Measurements from ENCODE around the gene PTPN14. TPM values are rescaled to one million over a fixed set of nuclear protein-coding genes. Genes with fewer than 3 reads are reported as not detected.

The PTPN14 gene
- polyA plus RNA-seq, 1 donor: 12.8 TPM

DNA sequence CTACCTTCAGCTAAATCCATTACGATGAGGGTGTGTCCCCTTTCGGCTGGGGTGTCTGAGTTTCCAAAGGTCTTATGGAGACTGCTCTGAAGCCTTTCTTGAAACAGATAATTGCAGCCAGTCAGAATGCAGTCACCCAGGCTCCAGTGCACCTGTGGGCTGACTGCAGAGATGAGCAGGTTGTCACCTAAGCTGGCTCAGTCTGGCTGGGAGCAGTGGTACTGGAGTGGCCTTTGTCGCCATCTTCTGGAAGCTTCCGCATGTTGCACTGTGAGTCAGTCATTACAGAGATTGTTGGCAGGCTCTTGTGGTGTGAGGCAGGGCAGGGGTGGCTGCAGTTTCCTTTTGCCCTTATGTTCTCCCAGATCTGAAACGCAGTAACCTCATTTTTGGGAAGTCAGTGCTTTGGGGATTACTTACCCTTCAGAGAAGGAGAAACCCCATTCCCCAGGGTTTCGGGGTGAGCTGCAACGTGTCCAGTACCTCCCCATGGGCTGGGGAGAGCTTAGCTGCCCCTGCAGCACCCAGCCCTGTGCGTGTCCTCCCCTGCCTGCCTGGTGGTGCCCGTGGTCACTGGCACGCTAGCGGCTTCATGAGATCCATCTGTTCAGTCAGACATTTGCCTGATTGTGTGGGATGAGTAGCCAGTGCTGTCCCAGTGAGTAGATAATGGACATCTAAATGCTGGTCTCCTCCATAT lies 222.5 kb downstream of the PTPN14 start:
- peak; percentile 76 for DNase-seq

DNA sequence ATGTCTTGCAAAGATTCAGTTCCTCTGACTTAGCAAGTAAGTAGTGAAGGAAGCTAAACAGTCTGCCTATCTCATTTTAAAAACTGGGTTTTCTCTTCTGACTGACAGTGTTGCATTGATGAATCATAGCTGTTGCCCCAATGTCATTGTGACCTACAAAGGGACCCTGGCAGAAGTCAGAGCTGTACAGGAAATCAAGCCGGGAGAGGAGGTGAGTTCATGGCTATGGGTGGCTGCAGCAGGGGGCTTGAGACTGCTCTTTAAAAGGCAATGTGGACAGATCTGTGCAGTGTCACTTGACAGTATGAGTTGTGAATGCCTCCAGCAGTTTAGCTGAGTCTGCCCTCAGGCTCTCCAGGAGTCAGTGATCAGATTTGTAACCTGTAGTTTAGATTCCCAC lies 223.9 kb downstream of the PTPN14 start:
- no peak for DNase-seq

DNA sequence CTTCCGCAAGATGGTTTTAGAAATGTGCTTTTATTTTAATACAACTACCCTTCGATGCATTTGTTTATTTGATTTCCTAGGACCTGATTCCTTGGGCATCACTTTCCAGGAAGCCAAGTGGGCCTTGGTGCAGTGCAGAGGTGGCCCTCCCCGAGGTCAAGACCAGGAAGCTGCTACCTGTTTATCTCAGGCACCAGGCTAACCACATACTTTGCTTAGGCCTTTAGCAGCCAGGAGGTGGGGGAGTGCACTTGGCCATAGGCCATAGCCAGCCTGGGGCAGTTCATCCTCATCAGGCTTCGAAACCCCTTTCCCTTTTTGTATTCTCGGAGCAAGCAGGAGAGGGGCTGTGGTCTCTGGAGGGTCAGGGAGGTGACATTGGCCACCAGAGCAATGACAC lies 225.0 kb downstream of the PTPN14 start:
- DNase-seq: no peak

DNA sequence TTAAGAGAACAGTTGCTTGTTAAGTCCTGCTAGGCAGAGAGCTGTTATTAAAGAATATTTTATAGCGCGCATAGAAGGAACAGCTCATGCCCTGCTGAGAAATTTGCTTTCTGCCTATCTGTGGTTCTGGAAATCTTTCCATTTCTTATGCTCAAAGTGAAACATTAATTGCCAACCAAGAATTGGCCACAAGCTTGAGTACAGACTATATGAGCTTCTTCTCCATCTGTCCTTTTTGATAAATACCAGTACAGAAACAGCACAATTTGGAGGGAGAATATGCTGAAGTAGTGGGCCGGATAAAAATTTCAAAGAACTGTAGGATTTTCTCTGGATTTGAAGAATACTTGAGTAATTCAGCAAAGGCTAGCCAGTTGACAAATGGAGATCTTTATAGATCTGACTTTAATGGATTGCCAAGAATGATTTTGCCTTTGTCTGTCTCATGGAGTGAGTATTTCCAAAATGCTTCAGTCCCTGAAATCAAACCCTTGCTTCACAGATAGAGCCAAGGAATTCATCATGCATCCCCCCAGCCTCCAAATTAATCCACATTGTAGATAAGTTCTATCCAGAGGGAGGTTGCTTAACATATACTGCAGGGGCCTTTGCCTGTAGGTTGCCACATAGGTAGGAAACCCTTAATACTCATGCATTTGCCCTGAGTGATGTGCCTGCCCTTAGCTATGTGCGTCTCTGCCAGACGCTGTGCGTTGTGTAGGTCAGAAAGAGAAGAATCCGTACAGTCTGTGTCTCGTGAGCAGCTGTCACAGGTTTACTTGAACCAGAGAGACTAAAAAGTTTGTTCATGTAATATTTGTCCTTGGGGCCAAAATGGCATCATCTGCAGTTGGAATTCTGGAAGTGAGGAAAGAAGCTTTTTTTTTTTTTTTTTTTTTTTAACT lies 226.3 kb downstream of the PTPN14 start:
- DNase-seq: no peak

DNA sequence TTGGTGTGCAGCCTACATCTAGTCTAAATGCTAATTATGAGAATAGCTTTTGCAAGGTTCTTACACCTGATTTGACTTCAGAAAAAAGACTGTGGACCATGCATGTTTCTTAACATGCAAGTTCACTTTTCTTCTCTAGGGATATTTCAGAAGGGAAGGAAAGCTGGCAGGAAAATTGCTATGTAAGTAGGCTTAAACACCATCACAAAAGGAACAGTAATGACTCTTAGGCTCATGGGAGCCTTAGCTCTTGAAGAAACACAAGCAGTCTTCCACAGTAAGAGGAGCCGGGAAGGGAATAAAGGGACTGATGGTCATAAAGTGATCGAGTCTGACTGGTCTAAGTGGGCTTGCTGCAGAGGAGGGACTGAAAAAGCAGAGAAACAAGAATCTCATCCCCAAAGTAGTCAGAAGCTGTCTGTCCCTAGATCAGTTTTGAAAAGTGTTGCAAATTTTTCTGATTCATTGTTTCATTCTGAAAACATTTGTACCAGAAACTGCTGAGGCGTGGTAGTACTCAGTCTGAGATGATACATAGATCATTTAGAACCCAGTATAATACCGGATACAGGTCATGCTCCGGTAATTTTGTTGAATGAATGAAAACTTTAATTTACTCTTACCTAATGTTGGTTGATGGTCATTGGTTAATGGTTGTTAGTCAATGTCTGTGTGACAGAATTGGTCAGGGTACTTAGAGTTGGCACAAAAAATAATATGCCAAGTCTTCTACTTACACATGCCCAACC lies 229.5 kb downstream of the PTPN14 start:
- no peak for DNase-seq

DNA sequence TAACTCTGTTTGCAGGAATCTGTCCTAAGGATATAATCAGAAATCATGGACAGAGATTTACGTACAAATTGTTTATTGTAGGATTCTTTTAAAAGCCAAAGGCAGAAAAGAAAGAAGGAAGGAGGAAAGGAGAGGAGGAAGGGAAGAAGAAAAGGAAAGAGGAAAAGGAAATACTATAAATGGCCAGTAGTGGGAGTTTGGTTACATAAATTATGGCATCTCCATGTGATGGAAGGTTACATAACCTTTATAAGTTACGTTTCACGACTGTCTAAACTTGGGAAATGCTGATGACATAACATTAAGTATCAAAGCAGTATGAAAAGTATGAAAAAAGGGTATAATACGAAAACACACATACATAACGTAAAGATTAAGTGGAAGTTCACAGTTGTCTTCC lies 231.5 kb downstream of the PTPN14 start:
- no peak for DNase-seq

DNA sequence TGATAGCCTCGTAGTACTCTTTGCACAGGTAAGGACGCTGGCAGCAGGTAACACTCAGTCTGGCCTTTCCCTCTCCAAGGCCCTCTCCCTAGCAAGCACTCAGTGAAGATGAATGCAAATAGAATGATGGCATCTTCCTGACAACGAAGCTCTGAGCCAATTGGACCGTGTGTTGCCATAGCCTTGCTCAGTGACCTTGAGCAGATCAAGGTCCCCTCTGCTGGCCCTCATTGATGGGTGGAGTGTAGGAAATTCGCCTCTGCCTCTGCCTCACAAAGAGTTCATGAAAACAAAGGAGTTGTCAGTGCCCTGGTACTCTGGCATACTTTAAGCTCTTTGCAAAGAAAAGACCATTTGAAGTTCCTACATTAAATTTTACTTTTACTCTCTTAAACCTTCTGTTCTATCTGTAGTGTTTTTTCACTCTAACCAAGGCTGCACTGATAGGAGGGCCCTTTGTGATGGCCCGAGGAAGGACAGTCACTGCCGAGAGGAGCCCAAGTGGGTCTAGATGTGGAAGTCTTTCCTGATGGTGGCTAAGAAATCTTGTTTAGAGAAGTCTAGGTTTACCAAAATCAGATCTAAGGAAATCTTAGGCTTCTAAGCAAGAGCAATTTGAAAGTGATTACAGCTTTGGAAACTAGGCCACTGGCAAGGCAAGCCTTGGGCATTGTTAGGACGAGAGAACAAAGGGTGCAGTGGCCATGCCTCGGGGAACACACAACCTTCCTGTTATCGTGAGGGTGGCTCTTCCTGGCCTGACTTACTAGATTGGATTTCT lies 232.3 kb downstream of the PTPN14 start:
- DNase-seq: no peak

DNA sequence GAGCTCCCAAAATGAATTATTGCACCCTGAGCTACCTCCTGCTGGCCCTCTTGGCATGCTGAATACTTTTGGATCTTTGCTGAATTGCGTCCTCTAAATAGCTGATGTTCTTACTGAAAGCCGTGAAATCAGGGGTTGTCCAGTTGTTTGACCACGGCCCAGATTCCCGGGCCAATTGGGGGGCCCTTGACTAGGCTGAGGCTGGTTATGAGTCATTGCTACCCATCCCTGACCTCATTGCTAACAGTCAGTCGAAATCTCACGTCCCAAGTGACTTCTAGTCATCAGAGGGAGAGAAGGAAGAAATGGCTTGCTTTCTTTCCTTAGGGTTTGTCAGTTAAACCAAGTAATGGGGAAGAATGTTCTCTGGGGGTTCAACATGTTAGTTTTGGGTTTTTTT lies 233.0 kb downstream of the PTPN14 start:
- DNase-seq: no peak

DNA sequence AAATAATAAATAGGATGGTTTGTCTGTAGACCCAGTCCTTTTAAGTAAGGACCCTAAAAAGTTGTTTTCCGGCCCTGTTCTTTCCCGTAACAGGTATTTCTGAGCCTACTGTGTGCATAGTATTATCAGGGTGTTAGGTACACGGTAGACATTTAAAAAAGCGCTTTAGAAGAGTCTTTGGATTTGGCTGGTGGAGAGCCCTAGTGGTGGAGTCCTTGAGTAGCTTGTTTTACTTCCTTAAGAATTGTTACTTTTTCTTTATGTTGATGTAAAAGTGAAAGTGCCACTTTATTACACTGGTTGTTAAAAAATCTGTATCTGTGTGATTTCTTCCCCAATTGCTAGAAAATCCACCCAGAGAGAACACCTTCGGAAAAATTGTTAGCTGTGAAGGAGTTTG lies 233.7 kb downstream of the PTPN14 start:
- no peak for DNase-seq

DNA sequence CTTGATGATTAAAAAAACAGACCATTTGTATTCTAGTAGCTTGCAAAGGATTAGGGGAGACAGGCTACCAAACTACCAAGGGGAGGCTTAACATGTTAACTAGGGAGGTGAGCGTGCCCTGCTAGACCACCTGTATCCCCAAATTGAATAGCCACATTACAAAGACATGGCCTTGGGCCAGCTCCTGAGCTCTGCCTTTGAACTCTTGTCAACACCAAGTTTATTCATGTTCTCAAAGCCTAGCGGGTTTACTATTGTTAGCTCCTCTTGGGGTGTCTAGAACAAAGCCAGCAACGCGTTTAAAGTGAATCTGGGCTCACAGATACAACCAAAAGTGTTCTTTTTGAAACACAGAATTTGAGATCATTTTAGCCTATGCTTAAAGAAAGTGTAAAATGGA lies 234.1 kb downstream of the PTPN14 start:
- no peak for DNase-seq

DNA sequence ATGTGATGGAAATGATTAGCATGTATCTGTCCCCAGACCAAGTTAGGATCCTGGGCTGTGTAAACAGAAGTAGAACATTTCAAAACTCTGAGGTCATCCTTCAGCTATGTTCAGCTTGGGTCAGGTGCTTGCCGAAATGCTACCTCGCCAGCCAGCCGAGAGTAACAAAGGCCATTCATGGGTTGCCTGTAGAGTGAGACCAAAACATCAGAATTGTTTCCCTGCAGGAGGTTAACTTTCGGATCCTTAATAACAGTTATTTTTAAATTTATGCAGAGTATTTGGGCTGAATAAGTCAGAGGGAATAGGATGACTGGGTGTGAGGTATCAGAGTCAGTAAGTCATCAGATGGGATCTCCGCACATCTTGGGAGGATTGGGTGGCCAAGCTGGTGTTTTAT lies 234.8 kb downstream of the PTPN14 start:
- no peak for DNase-seq

DNA sequence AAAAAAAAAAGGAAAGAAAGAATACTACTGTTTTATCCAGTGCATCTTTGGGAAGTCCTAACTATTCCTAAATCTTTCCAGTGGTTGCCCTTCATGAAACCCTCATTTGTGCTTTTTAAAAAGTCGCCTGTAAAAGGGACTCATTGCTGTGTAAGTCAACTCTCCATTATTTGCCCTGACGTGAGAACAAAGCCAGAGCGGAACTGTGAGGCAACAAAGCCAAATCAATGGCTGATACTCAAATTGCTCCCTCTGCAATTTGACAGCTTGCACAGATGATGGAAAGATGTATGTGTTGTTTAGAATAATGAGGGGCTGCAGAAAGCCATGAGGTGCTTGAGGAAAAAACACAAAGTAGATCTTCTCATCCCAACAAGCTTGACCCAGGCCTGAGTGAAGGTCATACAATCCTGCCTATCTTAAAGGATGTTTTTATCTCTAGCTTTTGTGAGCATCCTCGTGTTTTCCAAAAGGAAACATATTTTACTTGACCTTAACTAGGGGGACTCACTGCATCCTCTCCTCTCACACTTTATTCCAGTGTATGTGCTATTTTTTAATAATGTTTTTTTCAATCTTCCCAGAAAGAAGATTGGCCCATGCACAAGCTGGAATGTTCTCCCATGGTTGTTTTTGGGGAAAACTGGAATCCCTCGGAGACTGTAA lies 237.1 kb downstream of the PTPN14 start:
- DNase-seq: no peak

DNA sequence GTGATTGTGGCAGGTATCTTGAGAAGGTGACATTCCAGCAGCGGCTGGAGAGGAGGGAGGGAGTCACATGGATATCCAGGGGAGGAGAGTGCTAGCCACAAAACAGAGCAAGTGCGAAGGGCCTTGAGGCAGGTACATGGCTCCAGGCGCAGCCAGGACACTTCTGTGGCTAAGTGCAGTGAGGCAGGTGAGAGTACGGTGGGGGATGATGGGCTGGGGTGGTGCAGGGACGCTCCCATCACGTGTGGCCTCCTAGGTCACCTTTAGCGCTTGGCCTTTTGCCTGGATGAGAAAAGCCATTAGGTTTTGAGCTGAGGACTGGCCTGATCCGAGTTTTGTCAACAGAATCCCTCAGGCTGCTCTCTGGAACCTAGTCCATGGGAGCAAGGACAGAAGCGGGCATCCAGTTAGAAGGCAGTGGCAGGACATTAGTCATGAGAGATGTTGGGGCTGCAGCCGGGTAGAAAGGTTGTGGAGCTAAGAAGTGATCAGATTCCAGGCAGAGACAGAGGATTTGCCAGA lies 238.8 kb downstream of the PTPN14 start:
- DNase-seq: no peak

DNA sequence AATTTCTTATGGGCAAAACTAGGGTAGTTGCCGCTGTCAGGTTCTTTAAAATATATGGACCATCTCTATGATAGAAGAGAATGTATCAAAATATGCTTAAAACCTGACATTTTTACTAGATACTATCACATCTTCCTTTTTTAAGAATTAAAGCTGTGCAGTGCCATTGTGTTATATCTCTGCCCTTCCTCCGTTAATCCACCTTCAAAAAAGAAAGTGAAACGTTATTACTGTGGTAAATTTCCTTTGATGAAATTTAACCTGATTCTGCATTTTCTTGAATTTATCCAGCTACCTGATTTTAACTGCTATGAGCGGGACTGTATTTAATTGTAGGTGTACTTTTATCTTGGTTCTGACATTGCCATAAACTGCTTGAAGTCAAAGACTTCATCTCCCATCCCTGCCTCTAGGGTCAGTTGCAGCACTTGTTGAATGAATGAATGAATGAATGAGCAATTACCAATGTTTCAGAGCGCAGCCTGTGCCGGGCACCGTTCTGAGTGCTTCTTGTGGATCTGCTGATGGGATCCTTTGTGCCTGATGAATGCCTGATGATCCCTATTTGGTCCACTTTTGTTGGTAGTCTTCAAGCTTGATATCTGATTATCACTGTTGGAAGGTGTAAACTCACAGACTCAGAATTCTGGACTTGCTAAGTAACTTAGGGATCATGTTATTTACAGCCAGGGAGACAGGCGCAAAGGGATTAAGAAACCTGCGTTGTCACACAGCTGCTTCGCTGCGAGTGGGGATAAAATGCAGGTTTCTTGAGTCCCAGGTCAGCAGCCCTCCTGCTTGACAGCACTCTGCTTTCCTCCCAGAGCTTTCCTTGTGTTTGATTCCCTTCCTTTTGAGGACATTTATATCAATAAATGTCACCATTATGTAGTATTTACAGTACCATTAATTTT lies 240.4 kb downstream of the PTPN14 start:
- DNase-seq: no peak

DNA sequence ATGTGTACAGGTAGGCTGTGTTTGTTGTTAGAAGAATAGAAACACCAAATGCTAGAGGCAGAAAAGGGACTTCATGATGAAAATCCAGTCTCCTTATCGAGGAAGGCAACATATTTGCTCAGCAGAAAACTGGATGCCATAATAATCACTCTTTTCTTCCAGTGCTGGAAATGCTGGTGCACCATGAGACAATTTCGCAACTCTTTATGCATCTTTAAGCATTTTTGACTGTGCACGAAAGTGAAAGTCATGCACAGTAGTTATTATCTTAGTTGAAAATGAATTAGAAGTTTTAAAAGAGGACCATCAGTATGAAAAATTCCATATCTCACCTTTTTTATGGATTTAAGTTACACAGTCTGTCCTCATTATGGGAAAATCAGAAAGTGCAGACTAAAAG lies 241.4 kb downstream of the PTPN14 start:
- DNase-seq: no peak

DNA sequence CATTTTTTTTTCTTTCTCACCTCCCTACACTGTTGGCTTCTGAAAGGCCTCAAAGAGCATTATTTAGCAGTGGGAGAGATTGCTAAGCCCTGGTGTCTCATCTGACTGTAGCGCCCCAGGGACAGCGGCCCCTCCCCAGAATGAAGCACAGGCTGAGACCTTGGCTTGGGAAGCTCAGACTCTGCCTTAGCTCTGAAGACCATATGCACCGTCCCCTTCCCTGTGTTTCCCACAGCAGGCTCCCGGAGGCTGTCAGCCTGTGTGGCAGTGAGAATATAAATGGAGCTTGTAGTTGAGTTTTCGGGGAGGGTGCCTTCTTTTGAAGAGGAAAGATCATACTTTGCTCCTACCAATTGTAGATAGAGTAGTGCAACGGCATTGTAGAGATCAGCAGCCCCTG lies 245.1 kb downstream of the PTPN14 start:
- no peak for DNase-seq

DNA sequence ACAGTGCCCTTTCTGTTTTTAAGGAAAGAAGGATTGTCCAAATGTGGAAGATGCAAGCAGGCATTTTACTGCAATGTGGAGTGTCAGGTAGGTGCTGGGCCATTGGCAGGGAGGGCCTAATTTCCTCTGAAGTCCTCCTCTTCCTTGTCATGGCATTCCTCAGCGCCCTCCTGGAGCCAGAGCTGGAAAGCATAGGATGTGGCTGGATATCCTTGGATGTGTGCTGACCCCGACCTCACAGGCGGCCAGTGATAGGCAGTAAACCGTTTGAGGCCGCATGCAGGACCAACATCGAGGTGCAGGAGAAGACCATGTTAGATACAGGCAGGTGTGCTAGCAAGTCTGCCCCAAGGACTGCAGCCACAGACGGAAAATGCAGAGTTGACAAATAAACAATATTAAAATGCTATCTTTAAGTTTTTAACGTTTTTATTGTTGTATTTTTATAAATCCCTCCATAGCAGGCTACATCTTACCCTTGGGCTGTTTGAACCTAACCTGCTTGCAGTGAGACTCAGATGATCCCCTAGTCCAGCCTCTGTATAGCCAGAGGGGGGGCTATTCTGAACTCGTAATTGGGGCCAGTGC lies 246.1 kb downstream of the PTPN14 start:
- DNase-seq: no peak

DNA sequence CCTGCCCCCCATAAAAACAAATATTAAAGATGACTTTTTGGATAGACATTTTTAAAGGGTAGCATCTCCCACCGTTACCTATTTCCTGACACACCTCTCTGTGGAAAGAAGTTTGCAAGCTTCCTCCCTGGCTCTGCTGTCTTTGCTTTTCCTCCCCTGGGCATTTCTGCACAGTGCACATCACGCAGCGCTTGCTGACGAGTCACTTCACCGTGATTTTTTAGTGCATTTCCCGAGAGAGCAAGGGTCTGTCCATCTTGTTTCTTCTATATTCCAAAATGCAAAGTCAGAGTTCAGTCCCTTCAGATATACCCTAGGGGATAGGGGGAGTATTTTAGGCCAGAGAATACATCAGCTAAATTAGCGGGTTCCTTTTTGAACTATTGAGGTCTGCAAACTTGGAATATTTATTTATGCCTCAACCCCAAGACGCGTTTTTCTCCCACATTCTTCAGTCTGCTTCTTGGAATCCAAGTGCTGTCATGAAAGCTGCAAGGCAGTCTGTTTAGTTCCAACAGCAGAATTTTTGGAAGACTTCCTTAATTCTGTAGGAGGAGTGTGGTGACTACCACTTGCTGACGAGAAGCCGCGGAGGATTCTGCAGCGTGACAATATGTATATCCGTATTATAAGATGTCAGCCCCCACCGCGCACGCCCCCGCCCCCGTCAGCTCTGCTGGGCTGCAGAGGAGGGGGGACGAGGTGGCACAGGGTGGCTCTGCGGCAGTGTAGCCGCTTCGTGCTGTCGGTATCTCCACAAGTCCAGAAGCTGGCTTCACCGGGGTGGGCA lies 248.1 kb downstream of the PTPN14 start:
- DNase-seq: no peak

DNA sequence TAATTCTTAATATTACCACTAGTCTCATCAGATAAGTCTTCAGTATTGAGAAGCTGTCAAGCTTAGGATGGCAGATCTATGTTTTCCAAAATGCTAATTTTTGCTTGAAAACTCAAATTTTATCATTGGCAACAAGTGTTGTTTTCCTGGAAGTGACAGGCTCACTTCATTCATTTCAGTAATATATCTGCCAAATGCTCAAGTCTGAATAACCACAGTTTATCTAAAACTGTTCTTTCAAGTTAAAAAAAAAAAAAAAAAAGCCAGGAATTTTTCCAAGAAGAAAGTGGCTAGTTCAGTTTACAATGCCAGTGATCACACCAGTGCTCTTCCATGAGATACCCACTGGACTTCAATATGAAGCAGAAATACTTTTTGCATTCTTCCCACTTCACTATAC lies 249.9 kb downstream of the PTPN14 start:
- no peak for DNase-seq

Measured in hindlimb muscle (tissue), 1 donor.